ELF-1 (cell line): ENCODE results near the gene BIRC5.

ENCODE experiments used
- DNase-seq: peaks from one replicate; pipeline ENCODE4 v3.0.0-alpha.2; 2016; ENCODE audit warnings: low read depth, low spot score

Gene BIRC5

DNA sequence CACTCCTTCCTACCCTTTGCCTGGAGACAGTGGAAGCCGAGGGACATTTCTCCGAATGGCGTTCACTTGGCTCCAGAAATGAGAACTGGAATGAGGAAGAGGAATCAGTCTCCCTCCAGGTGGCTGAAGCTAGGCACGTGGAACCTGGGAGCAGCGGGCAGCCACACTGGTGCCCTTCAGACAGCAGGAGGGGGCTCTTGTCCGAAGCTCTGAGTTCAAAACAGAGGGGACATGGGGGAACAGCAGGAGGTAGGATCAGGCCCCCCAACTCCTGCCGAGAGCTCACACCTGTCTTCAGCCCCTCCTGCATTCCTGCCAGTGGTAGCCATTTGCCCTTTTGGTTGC is 58.8 kb downstream of the BIRC5 start:
- no peak for DNase-seq

DNA sequence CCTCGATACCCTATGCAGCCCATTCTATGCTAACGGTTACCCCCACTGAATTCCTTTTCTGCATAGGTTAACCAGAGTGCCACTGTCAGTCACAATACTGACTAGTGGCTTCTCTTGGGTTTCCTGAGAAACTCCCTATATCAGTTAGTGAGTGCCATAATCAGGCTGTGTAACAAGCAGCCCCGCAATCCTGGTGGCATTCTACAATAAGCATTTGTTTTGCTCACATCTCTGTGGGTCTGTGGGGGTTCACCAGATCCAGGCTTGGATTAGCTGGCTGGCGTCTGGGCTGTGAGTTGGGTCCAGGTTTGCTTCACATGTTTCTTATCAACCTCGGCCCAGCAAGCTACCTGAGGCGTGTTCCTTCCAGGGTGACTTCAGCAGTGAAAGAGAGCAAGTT is 59.8 kb downstream of the BIRC5 start:
- no peak for DNase-seq
